Neural crest cell (in vitro differentiated cells): Measurements from ENCODE around the gene NFIA. TPM values are rescaled to one million over a fixed set of nuclear protein-coding genes. Genes with fewer than 3 reads are reported as not detected.

ENCODE experiments used
- DNase-seq: peaks from one replicate; pipeline ENCODE4 v3.0.0; 2021; ENCODE audit warnings: low read depth, mixed read lengths, low spot score
- H3K27ac Mint-ChIP-seq: one replicate; pipeline ENCODE4 v1.8.0; 2021; ENCODE audit warnings: mild to moderate bottlenecking, mixed read lengths; ENCODE audit not compliant: unreplicated experiment
- H3K27me3 Mint-ChIP-seq: 2 replicates; pipeline ENCODE4 v1.8.0; 2021; ENCODE audit warnings: low read depth, mild to moderate bottlenecking, mixed read lengths
- H3K36me3 Mint-ChIP-seq: 2 replicates; pipeline ENCODE4 v1.8.0; 2021; ENCODE audit warnings: low read depth, mild to moderate bottlenecking, mixed read lengths
- H3K4me1 Mint-ChIP-seq: 2 replicates; pipeline ENCODE4 v1.8.0; 2021; ENCODE audit warnings: mixed read lengths
- H3K4me3 Mint-ChIP-seq: one replicate; pipeline ENCODE4 v1.8.0; 2021; ENCODE audit warnings: mild to moderate bottlenecking, mixed read lengths
- H3K9me3 Mint-ChIP-seq: 2 replicates; pipeline ENCODE4 v1.8.0; 2021; ENCODE audit warnings: mixed read lengths
- CTCF ChIP-seq: fragments of 200-600 bp; sonication (generic); conservative IDR thresholded peaks from 2 replicates; pipeline ENCODE4 v1.5.0; 2021; ENCODE audit warnings: antibody characterized with exemption, mild to moderate bottlenecking
- total RNA-seq: library from RNA; stranded (reverse); gene quantifications from 2 replicates; pipeline ENCODE4 v1.2.1, GENCODE V29; 2021

NFIA gene
- total RNA-seq, 1 donor from 2014 or later, result 3.4 TPM

GRCh38 chr1:61498342-61498741 is 416.0 kb downstream of the NFIA start:
- TF ChIP-seq CTCF, result no peak
- Mint-ChIP-seq H3K36me3 (no peaks in the 10 kb centered on the region), H3K4me3 (no peak overlapping the region), H3K9me3 (no peaks in the 10 kb centered on the region), H3K27me3 (no peaks in the 10 kb centered on the region), H3K27ac (no peak overlapping the region), H3K4me1 (peaks cover 20% of the 10 kb centered on the region)
- DNase-seq, result no peak

DNA sequence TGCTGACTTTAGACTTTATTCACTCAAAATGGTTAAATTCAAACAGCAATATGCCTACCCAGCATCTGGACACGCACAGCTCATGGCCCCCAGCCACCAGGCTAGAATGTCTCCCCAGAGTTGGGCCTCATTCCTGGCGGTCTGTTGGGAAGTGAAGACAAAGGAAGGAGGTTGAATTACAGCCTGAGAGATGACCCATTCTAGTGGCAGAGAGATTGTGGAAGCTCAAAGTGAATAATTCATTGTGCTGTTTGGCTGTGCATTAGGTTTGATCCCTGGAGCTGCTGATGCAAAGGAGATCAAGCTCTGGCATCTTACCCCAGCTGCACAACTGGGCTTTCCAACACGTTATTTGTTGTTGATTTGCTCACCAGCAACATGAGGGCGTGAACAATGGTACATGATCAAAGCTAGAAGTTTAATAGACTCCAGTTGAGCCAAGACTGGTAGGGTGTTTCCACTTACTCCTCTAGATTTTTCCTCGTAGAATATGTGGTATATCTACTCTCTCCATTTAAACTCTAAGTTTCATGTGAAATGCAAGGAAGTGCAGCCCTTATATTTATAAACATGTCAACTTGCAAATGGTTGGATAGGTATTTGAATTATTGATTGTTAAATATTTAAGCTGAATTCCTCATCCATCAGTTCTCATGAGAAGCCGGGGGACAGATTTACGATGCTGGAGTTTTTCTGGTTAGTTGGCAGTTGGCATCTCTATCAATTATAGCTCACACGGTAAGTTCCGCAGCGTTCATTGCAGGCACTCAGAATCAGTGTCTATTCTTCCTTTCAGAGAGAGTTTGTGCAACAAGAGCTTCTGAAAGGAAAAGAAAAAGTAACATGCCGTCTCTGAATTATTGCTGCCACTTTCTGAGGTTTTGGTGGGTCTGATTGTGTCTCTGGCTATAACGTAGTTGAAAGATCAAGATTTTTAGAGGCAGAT is 419.9 kb downstream of the NFIA start:
- H3K27me3 Mint-ChIP-seq, result no peaks in the 10 kb centered on the region
- TF ChIP-seq CTCF, result no peak
- H3K9me3 Mint-ChIP-seq, result no peaks in the 10 kb centered on the region
- no peaks in the 10 kb centered on the region for H3K36me3 Mint-ChIP-seq
- H3K4me1 Mint-ChIP-seq, result peaks cover 5% of the 10 kb centered on the region
- H3K27ac Mint-ChIP-seq, result no peak overlapping the region
- no peak for DNase-seq
- H3K4me3 Mint-ChIP-seq, result no peak overlapping the region

DNA sequence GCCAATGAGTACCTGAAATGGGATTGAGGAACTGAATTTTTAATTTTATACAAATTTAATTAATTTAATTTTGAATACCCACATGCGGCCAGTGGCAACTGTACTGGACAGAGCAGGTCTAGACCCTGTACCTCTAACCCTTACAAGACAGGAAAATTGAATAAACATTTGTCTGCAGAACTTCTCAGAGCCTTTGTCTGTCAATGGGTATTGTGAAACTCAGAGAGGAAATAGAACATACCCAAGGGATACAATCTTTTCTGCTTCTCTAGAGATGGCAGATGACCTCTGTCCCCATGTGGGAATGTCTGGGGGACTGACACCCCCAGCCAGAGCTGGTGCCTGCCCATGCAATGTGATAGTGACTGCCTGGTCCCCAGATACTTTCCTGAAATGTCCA is 421.9 kb downstream of the NFIA start:
- no peaks in the 10 kb centered on the region for H3K27me3 Mint-ChIP-seq
- H3K36me3 Mint-ChIP-seq, result no peaks in the 10 kb centered on the region
- H3K4me3 Mint-ChIP-seq, result no peak overlapping the region
- H3K9me3 Mint-ChIP-seq, result peaks cover 6% of the 10 kb centered on the region
- no peak for DNase-seq
- H3K4me1 Mint-ChIP-seq, result peaks cover 5% of the 10 kb centered on the region
- H3K27ac Mint-ChIP-seq, result no peak overlapping the region
- no peak for TF ChIP-seq CTCF

- DNase-seq, result no peak
- no peak for TF ChIP-seq CTCF
- Mint-ChIP-seq H3K36me3 (no peaks in the 10 kb centered on the region), H3K4me3 (no peak overlapping the region), H3K27me3 (no peaks in the 10 kb centered on the region), H3K4me1 (peaks cover 5% of the 10 kb centered on the region), H3K27ac (no peak overlapping the region), H3K9me3 (peaks cover 10% of the 10 kb centered on the region)
Observed at GRCh38 chr1:61504852-61505390, 422.6 kb downstream of the NFIA start.

- no peaks in the 10 kb centered on the region for H3K36me3 Mint-ChIP-seq
- H3K27ac Mint-ChIP-seq, result no peak overlapping the region
- H3K4me3 Mint-ChIP-seq, result no peak overlapping the region
- TF ChIP-seq CTCF, result no peak
- peaks cover 10% of the 10 kb centered on the region for H3K9me3 Mint-ChIP-seq
- H3K27me3 Mint-ChIP-seq, result no peaks in the 10 kb centered on the region
- DNase-seq, result no peak
- H3K4me1 Mint-ChIP-seq, result peaks cover 5% of the 10 kb centered on the region
Observed at GRCh38 chr1:61506236-61506635, 423.9 kb downstream of the NFIA start.
